ENCODE data around the gene EFCAB5.
"Not testable (repeated sequence)": the region's sequence is repeated elsewhere in the genome, so short reads cannot be mapped to it uniquely, and the experiment has no call there.

EFCAB5 gene

DNA sequence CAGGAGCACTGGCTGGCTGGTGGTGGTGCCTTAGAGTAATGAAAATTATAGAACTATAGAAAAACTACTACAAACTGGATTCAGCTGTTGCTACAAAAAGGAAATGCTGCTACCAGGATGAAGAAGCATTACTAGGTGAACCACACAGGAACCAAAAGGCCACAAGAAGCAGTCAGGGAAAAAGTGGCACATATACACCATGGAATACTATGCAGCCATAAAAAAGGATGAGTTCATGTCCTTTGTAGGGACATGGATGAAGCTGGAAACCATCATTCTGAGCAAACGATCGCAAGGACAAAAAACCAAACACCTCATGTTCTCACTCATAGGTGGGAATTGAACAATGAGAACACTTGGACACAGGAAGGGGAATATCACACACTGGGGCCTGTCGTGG, 5.5 kb upstream of the EFCAB5 start:
- DNase-seq = not testable (repeated sequence)

DNA sequence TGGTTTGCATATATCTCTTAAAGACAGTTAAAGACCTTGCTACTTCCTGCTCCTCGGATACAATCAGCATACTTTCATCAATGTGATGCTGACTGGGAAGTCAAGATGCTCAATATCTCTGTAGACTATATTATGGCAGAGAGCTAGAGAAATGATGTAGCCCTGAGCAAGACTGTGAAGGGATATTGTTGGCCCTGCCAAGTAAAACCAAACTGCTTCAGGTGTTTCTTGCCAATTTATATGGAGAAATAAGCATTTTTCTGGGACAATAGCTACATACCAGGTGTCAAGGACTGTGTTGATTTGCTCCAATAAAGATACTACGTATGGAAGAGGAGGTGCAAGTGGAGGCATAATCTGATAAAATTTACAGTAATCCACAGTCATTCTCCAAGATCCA, 4.7 kb upstream of the EFCAB5 start:
- no peak for DNase-seq

DNA sequence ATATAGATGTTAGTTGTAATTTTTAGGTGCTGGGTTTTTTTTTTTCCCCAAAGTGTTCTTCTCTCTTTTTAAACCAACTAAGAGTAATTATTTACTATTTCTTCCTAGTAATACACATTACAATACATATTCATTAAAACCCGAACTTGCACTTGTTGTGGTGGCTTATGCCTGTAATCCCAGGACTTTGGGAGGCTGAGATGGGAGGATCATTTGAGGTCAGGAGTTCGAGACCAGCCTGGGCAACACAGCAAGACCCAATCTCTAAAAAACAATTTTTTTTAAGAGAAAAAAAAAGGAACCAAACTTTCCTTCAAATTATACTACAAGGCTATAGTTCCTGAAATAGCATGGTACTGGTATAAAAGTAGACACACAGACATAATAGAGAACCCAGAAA, 3.8 kb downstream of the EFCAB5 start:
- no peak for DNase-seq

DNA sequence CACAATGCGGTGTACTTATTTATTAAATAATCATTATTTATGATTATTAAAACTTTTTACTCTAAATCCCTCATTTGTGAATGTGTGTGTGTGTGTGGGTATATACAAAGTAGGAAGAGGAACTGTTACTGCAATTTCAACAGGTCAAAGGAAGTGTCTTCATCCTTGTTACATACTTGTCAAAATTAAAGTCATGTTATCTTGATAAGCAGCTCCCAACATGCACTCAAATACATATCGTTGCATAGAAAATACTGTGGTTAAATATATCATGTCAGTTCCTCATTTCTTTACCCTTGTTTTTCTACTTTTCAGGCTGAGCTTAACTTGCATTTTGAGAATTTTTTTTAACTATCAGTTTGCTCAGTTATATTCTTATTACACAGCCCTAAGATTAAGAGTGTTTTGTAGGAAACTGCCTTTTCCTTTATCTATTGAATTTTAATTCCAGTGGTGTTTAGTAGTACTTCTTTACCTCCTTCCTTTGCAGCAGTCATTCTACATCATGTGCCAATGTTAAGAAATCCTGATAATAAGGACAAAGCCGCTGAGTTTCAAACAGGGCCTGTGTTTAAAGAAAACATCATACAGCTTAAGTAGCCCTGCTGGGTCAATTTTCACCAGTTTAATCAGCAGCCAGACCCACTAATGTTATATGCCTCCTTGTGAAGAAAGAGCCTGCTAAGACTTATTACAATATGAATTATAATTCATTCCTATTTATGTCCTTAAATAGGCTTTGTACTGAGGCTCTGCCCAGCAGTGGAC, 7.2 kb downstream of the EFCAB5 start:
- DNase-seq = no peak

DNA sequence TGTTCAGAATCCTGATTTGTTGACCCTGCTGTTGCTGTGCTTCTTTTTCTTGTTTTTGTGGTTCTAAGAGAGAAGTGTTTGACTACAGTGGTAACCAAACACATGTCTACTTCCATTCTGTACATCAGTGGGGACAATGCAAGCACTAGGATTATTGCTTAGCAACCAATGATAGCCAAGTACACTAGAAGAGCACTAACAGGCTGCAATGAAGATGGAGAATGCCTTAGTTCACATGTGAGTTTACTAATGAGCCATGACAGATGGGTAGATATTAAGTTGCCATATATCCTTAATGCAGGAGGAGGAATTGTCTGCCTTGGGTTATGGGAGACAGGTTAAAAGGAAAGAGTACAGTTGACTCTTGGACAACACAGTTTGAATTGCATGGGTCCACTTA, 8.3 kb downstream of the EFCAB5 start:
- no peak for DNase-seq

DNA sequence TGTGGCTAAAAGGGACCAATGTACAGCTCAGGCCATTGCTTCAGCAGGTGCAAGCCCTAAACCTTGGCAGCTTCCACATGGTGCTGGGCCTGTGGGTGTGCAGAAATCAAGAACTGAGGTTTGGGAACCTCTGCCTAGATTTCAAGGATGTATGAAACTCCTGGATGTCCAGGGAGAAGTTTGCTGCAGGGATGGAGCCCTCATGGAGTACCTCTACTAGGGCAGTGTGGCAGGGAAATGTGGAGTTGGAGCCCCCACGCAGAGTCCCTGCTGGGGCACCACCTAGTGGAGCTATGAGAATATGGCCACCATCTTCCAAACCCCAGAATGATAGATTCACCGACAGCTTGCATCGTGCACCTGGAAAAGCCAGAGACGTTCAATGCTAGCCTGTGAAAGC, 13.0 kb downstream of the EFCAB5 start:
- DNase-seq = no peak

DNA sequence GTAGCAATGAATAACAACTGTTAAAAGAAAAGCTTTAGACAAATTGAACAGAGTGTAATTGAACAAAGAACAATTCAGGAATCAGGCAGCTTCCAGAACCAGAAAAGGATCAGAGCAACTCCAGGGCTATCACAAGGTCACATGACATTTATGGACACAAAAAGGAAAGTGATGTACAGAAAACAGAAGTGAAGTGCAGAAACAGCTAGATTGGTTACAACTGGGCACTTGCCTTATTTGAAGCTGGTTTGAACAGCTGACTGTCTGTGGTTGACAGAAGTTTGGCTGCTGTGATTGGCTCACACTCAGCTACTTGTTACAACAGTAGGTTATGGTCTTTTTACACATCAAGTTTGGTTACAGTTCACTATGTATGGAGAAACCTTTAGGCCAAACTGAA, 14.8 kb downstream of the EFCAB5 start:
- no peak for DNase-seq

DNA sequence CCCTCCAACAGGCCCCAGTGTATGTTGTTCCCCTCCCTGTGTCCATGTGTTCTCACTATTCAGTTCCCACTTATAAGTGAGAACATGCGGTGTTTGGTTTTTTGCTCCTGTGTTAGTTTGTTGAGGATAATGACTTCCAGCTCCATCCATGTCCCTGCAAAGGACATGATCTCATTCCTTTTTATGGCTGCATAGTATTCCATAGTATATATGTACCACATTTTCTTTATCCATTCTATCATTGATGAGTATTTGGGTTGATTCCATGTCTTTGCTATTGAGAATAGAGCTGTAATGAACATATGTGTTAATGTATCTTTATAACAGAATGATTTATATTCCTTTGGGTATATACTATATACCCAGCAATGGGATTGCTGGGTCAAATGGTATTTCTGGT, 16.1 kb downstream of the EFCAB5 start:
- DNase-seq = not testable (repeated sequence)

DNA sequence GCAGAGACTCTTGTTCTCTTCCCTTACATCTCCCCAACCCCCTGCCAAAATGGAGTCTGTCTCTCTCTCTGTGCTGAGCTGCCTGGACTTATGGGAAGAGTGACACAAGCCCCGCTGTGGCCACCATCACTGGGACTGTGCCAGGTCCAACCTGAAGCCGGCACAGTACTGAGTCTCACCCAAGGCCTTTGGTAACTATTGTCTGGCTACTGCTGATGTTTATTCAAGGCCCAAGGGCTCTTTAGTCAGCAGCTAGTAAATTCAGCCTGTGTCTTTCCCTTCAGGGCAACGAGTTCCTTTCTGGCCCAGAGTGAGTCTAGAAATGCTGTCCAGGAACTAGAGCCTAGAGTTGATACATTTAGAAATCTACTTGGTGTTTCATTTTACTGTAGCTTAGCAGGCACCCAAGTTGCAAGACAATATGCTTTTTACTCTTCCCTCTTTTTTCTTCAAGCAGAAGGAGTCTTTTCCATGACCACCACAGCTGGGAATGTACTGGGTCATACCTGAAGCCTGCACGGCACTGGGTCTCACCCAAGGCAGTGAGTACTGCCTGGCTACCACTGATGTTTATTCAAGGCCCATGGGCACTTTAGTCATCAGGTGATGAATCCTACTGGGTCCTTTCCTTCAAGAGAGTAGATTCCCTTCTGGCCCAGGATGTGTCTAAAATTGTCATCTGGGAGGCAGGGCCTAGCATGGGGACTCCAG, 17.7 kb downstream of the EFCAB5 start:
- DNase-seq = no peak

DNA sequence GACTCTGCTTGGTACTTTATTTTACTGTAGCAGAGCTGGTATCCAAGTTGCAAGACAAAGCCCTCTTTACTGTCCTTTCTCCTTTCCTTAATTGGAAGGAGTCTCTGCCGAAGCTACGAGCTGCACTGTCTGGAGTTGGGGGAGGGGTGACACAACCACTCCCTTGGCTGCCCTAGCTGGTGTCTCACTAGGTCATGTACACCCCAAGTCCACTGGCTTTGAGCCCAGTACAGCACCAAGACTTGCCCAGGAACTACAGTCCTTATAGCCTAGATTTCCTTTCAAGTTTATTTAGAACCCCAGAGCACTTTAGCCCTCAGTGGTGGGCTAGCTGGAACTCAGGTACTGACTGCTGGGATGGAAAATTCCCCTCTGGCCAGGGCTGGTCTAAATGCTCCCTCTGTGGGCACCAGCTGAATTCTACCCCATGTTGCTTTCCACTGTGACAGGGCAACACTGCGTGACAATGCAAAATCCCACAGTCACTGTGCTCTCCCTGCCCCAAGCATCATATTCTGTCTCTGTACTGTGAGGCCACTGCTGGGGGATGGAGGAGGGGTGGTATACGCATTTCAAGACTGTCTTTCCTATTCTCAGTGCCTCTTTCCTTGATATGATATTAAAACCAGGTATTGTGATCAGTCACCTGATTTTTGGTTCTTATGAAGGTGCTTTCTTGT, 18.4 kb downstream of the EFCAB5 start:
- DNase-seq = no peak

DNA sequence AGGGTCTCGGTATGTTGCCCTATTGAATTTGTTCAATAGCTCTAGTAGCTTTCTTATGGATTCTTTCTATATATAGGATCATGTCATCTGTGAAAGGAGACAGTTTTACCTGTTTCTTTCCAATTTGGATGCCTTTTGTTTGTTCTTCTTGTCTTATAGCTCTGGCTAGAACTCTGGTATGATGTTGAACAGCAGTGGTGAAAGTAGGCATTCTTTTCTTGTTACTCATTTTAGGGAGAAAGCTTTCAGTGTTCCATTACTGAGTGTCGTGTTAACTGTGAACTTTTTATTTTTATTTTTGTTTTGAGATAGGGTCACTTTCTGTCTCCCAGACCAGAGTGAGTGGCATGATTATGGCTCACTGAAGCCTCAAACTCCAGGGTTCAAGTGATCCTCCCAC, 21.2 kb downstream of the EFCAB5 start:
- no peak for DNase-seq

DNA sequence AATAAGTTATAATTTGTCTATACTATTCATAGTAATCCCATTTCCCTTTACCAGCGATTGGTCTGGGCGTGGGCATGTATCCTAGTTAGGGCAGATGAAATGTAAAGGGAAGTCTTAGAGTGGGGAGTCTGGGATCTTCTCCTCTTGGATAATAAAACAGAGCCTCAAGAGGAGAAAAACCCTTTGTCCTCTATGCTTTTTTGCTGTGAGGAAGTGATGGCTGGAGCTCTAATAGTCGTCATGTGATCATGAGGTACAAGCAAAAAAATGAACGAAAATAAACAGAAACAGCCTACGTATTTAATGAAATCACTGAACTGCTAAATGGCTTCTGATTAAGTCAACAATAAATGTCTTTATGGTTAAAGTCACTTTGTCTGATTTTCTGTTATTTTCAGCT, 26.8 kb downstream of the EFCAB5 start:
- no peak for DNase-seq

DNA sequence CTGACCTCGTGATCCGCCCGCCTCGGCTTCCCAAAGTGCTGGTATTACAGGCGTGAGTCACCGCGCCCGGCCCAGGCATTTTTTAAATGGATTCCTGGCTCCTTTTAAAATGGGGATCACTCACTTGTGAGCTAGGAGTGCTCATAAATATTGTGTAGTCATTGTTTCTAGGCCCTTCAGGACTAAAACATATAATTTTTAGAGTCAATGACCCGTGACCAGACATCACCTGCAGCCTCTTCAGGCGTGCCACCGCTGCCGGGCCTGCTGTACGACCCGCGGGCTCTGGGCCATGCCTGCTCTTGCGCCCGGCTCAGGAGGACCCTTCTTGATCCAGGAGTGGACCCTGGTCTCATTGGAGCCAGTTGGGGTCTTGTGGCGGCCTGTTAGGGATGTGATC, 30.8 kb downstream of the EFCAB5 start:
- no peak for DNase-seq

DNA sequence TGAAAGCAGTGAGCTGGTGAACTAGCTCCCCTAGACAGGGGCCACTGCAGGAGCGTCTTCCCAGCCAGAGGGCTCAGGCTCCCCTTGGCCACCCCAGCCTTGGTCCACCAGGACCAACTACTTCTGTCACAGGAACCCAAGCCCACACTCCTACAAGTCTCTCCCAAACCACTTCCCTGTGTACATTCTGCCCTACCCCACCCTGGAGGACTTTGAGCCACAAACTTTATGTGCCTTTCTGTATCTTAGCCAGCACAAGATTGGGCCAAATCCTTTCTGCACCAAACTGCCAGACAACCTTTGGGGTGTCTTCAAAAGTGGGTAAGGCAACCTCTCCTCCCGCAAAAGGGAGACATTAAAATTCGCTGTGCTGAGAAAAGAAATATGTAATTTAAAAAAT, 31.6 kb downstream of the EFCAB5 start:
- DNase-seq = no peak

DNA sequence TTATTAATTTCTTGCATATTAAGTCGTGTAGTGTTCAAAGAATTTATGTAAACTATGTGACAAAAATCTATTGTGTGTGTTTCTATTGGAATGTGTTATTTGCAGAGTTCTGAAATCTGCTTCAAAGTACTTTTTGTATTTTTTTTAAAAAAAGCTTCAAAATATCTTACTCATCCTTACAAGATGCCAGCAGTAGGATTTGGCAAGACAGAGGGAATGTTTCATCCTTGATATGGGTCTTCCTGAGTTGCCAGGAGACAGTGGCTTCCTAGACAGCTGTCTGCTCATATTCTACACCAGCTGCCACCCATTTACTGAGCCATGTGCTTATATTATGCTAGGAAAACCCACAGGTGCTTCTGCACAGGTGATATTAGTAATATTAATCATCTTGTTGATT, 36.4 kb downstream of the EFCAB5 start:
- no peak for DNase-seq

DNA sequence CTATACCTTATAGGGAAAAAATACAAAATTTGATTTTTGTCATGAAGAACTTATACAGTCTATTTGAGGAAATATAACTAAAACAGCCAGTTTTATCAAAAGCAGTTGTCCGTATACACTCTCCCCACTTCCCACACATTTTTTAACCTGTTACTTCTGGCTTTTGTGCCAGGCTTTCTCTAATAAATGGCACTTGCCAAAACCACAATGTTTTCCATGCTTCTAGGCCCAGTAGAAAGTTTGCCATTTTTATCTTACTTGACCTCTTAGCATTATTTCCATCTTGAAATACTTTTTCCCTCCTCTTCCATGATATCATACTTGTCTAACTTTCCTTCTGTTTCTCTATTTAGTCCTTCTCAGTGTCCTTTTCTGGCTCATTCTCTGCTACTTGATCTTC, 38.8 kb downstream of the EFCAB5 start:
- no peak for DNase-seq

DNA sequence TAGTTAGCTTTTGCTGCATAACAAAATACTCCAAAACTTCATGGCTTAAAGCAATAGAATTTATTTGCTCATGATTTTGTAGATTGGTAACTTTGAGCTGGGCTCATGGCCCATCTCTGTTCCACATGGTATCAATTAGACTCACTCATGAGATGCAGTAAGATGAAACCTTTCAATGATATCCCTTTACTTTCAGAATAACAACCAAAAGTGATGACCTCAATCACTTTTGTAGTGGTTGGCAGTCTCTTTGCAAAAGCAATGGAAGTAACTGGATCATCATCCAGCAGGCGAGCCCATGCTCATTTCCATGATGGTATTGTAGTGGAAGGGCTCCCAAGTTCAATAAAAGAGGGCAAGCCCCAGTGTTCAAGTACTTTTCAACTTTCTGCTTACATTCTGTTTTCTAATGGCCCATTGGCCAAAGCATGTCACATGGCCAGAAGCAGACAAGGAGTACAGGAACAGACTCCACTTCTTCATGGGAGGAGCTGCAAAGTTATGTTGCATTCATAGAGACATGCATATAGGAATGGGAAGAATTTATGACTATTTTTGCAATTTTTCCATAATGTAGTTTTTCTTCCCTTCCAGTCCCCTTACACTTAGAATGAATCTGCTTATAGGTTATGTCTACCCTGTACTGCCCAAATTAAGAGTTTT, 41.7 kb downstream of the EFCAB5 start:
- no peak for DNase-seq

DNA sequence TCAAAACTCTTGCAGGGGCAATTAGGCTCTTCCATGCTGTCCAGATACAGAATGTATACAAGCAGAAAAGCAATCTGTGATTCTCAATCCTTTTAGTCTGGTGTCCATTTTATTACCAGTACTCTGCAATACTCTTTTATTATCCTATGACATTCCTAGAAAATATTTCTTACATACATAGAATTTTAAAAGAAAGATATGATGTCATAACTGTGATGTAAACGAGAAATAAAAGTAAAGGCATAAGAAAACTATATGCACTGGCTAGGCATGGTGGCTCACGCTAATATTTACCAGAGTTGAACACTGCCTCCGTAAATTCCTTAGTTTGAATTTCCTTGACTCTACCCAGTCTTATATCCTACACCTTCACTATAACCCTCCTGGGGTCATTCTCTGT, 55.0 kb downstream of the EFCAB5 start:
- DNase-seq = no peak

DNA sequence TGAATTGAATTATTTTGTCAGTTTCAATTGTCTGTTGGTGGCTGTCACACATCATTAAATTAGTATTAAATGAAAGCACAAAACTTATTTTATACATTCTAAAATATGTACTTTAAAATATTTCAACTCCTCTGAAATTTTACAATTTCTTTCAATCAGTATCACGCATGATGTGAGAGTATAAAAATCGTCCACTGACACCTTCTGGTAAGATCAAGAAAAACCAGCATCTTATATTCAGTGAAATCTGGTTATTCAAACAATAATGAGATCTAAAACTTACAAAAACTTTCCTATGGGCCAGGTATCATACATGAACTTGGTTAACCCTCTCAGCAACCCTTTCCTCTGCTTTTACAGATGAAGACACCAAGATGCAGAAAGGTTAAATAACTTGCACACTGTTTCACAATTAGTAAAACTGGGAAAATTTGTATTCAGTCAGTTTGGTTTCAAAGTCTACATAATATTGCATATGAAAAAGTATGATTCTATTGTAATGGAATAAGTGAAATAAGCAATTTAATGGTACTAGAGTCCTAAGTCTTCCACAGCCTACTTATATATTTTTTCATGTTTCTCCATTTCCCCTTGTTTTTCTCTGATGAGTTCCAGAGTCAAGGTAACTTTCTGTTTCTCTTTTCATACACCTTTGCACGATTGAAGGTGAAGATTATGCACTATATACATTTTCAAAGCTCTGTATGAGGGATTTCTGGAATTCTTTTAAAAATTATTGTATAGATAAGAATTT, 58.7 kb downstream of the EFCAB5 start:
- DNase-seq = no peak

DNA sequence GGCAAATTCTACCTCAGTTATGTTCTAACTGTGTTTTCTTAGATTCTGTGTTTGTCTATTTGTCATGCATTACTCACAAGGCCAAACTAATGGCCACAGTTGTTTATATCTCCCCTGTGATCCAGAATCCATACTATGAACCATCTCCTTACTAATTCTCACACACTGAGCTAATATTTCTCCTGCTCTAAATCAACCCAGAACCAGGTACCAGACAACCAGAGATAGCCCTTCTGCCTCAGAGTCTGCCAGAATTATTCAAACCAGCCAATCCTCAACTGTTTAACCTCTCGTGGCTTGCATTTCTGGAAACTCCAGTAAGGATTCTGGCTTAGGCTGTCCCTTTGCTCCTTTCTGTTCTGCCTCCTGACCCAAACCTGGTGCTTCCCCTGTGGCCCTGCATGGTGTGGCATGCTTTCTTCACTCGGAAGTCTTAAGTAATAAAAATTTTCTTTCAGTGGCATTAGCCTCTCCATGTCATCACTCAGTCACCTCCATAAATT, 59.4 kb downstream of the EFCAB5 start:
- DNase-seq = no peak

DNA sequence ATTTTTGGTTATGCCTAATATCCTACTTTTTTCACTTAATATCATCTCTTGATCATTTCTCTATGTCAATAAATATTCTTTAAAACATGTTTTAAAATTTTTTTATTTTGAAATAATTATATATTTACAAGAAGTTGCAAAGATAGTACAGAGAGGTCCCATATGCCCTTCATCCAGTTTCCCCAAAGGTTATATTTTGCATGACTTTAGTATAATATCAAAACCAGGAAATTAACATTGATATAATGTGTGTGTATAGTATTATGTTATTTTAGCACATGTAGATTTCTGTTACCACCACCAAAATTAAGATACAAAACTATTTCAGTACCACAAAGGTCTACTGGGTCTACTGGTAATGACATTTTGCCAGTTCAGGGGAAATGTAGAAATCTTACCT, 60.7 kb downstream of the EFCAB5 start:
- DNase-seq = no peak

DNA sequence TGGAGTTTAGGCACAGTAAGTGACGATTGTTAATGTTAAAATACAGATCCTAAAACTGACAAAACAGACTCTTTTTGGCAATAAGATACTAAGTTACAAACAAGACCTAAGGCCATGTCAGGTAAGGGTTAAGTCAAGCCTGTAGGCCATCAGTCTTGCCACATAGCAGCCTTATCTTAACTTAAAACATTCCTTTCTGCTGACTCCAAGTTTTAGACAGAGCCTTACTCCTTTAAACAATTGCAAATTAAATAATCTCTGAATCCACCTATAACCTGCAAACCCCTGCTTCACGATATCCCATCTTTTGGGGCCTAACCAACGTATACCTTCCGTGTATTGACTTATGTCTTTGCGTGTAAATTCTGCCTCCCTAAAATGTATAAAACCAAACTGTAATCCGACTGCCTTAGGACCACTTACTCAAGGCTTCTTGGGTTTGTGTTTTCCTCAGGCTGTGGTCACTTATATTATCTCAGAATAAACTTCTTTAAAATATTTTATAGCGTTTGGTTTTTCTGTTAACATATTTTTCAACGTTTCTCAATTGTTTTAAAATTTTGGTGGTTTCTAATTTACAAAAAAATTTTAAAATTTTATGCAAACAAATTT, 64.4 kb downstream of the EFCAB5 start:
- DNase-seq = no peak

Data from right kidney (tissue), 1 donor.